IMR-90 (cell line): ENCODE data around the gene PAPSS2. TPM values are rescaled to one million over a fixed set of nuclear protein-coding genes. Genes with fewer than 3 reads are reported as not detected.

Experiments used
- ATAC-seq: fragments of 200-7000 bp; cut with Tn5 transposase; 2 replicates; pipeline ENCODE4 v1.9.1; 2020; ENCODE audit warnings: low read depth, mild to moderate bottlenecking, moderate library complexity
- BruUV-seq: library from RNA; stranded (reverse); fragments of 400-500 nt; replicated peaks from 2 replicates; lab custom pipeline; 2021; lab: Mats Ljungman, UMichigan
- CTCF ChIA-PET: fragments of 300-600 bp; formaldehyde crosslinking; extraction: SDS; loops from one replicate; lab custom pipeline; 2021; ENCODE audit warnings: antibody characterized with exemption; lab: Yijun Ruan, JAX
- POLR2A ChIA-PET: fragments of 300-600 bp; sonication (Branson Sonifier 250); formaldehyde crosslinking; loops from one replicate; lab custom pipeline; 2022; ENCODE audit warnings: antibody characterized with exemption; ENCODE audit not compliant: unreplicated experiment; lab: Charles Lee
- DNase-seq: peaks from one replicate; pipeline ENCODE4 v3.0.0; 2013
- H2AFZ ChIP-seq: replicated peaks from 2 replicates; pipeline ENCODE3; 2013; ENCODE audit warnings: low read length, mild to moderate bottlenecking; ENCODE audit not compliant: poor library complexity
- H2AK5ac ChIP-seq: 2 replicates; pipeline ENCODE4 v1.6.1; 2013; ENCODE audit warnings: low read depth, low read length, inconsistent platforms
- H2AK9ac ChIP-seq: replicated peaks from 2 replicates; pipeline ENCODE3; 2013; ENCODE audit warnings: mild to moderate bottlenecking, low read depth, low read length, moderate library complexity; ENCODE audit not compliant: poor library complexity
- H2BK120ac ChIP-seq: 2 replicates; pipeline ENCODE4 v1.6.1; 2013; ENCODE audit warnings: low read depth, low read length, inconsistent platforms
- H2BK15ac ChIP-seq: 3 replicates; pipeline ENCODE4 v1.6.1; 2013; ENCODE audit warnings: low read depth, low read length, inconsistent platforms
- H2BK20ac ChIP-seq: 2 replicates; pipeline ENCODE4 v1.6.1; 2013; ENCODE audit warnings: low read depth, mild to moderate bottlenecking, inconsistent platforms, low read length, moderate library complexity
- H2BK5ac ChIP-seq: 2 replicates; pipeline ENCODE4 v1.6.1; 2013; ENCODE audit warnings: mild to moderate bottlenecking, low read depth, low read length, inconsistent platforms; ENCODE audit not compliant: poor library complexity, severe bottlenecking
- H3K14ac ChIP-seq: replicated peaks from 2 replicates; pipeline ENCODE4 v1.6.1; 2013; ENCODE audit warnings: low read depth, low read length, inconsistent platforms
- H3K18ac ChIP-seq: 2 replicates; pipeline ENCODE4 v1.6.1; 2013; ENCODE audit warnings: low read depth, low read length, control low read depth
- H3K23ac ChIP-seq: 2 replicates; pipeline ENCODE4 v1.6.1; 2013; ENCODE audit warnings: low read depth, low read length, inconsistent platforms
- H3K27ac ChIP-seq: 2 replicates; pipeline ENCODE4 v1.5.1; 2013; ENCODE audit warnings: mild to moderate bottlenecking, control low read depth, low read length; ENCODE audit not compliant: insufficient read depth
- H3K27me3 ChIP-seq: 2 replicates; pipeline ENCODE4 v1.6.1; 2013; ENCODE audit warnings: low read length; ENCODE audit not compliant: control insufficient read depth, insufficient read depth
- H3K36me3 ChIP-seq: 2 replicates; pipeline ENCODE4 v1.6.1; 2013; ENCODE audit warnings: low read length, mixed read lengths; ENCODE audit not compliant: control insufficient read depth, insufficient read depth
- H3K4ac ChIP-seq: 2 replicates; pipeline ENCODE4 v1.6.1; 2013; ENCODE audit warnings: low read depth, low read length, inconsistent platforms
- H3K4me1 ChIP-seq: 2 replicates; pipeline ENCODE4 v1.6.1; 2013; ENCODE audit warnings: low read length, mixed read lengths; ENCODE audit not compliant: control insufficient read depth, insufficient read depth
- H3K4me2 ChIP-seq: 2 replicates; pipeline ENCODE4 v1.6.1; 2013; ENCODE audit warnings: low read depth, mild to moderate bottlenecking, control low read depth, low read length, moderate library complexity
- H3K4me3 ChIP-seq: 2 replicates; pipeline ENCODE4 v1.5.1; 2013; ENCODE audit warnings: low read depth, mild to moderate bottlenecking, control low read depth, low read length, moderate library complexity; ENCODE audit not compliant: insufficient read depth
- H3K56ac ChIP-seq: 2 replicates; pipeline ENCODE4 v1.6.1; 2013; ENCODE audit warnings: low read length, inconsistent platforms; ENCODE audit not compliant: insufficient read depth; ENCODE audit errors: extremely low read depth
- H3K79me1 ChIP-seq, 2 experiments: 2 replicates each; pipeline ENCODE4 v1.6.1; 2013; ENCODE audit warnings: low read length in 2 of 2, inconsistent platforms in 1 of 2, low read depth in 1 of 2
- H3K9ac ChIP-seq: 2 replicates; pipeline ENCODE4 v1.6.1; 2013; ENCODE audit warnings: low read depth, low read length, control low read depth
- H3K9me1 ChIP-seq: 2 replicates; pipeline ENCODE4 v1.6.1; 2013; ENCODE audit warnings: low read length, inconsistent platforms; ENCODE audit not compliant: insufficient read depth
- H3K9me3 ChIP-seq: 2 replicates; pipeline ENCODE4 v1.6.1; 2013; ENCODE audit warnings: low read length; ENCODE audit not compliant: control insufficient read depth, insufficient read depth
- H4K20me1 ChIP-seq: 2 replicates; pipeline ENCODE4 v1.6.1; 2013; ENCODE audit warnings: low read length, inconsistent platforms; ENCODE audit not compliant: insufficient read depth
- H4K5ac ChIP-seq: 2 replicates; pipeline ENCODE4 v1.6.1; 2013; ENCODE audit warnings: mild to moderate bottlenecking, low read depth, low read length, control low read depth
- H4K8ac ChIP-seq, 2 experiments: 2 replicates each; pipeline ENCODE4 v1.6.1; 2013; ENCODE audit warnings: low read depth in 2 of 2, low read length in 2 of 2, control low read depth in 1 of 2, inconsistent platforms in 1 of 2
- H4K91ac ChIP-seq: 2 replicates; pipeline ENCODE4 v1.6.1; 2013; ENCODE audit warnings: low read depth, low read length, inconsistent platforms; ENCODE audit not compliant: insufficient read depth
- BHLHE40 ChIP-seq: fragments of 150-350 bp; IDR thresholded peaks from 2 replicates; pipeline ENCODE4 v1.6.1; 2016; ENCODE audit warnings: mild to moderate bottlenecking, low read depth, low read length
- CEBPB ChIP-seq: IDR thresholded peaks from 2 replicates; pipeline ENCODE4 v1.6.1; 2012; ENCODE audit warnings: low read depth, low read length, improper control_type of control experiment
- CHD1 ChIP-seq: IDR thresholded peaks from 2 replicates; pipeline ENCODE4 v1.6.1; 2012; ENCODE audit warnings: low read depth, low read length, improper control_type of control experiment
- FOS ChIP-seq: fragments of 150-350 bp; IDR thresholded peaks from 2 replicates; pipeline ENCODE4 v1.6.1; 2016; ENCODE audit warnings: low read depth, low read length
- MAFK ChIP-seq: IDR thresholded peaks from 2 replicates; pipeline ENCODE4 v1.6.1; 2012; ENCODE audit warnings: low read depth, low read length, improper control_type of control experiment
- MAZ ChIP-seq: IDR thresholded peaks from 2 replicates; pipeline ENCODE4 v1.6.1; 2012; ENCODE audit warnings: low read depth, mild to moderate bottlenecking, low read length, improper control_type of control experiment, moderate library complexity, borderline replicate concordance
- MXI1 ChIP-seq: IDR thresholded peaks from 2 replicates; pipeline ENCODE4 v1.6.1; 2012; ENCODE audit warnings: low read depth, mild to moderate bottlenecking, low read length, moderate library complexity, borderline replicate concordance
- NFE2L2 ChIP-seq: fragments of 150-350 bp; IDR thresholded peaks from 2 replicates; pipeline ENCODE4 v1.6.1; 2016; ENCODE audit warnings: low read depth, mild to moderate bottlenecking, low read length
- POLR2A ChIP-seq: IDR thresholded peaks from 2 replicates; pipeline ENCODE4 v1.6.1; 2012; ENCODE audit warnings: mild to moderate bottlenecking, low read depth, low read length
- RAD21 ChIP-seq: IDR thresholded peaks from 2 replicates; pipeline ENCODE4 v1.6.1; 2012; ENCODE audit warnings: low read length, improper control_type of control experiment
- RCOR1 ChIP-seq: IDR thresholded peaks from 2 replicates; pipeline ENCODE4 v1.6.1; 2012; ENCODE audit warnings: mild to moderate bottlenecking, low read length, improper control_type of control experiment; ENCODE audit not compliant: insufficient replicate concordance
- RFX5 ChIP-seq: IDR thresholded peaks from 2 replicates; pipeline ENCODE4 v1.8.0; 2012; ENCODE audit warnings: low read depth, mild to moderate bottlenecking, low read length, moderate library complexity
- SMC3 ChIP-seq: fragments of 150-350 bp; IDR thresholded peaks from 2 replicates; pipeline ENCODE4 v1.6.1; 2016; ENCODE audit warnings: low read depth, mild to moderate bottlenecking, antibody characterized with exemption, low read length, moderate library complexity
- WGBS, 2 experiments: methylation state at CpG; one replicate each; pipeline versions ENCODE4 v1.1.5 to v1.1.7; 2013; ENCODE audit warnings: missing lambda C conversion rate in 2 of 2; ENCODE audit not compliant: insufficient read length in 1 of 2; ENCODE audit errors: extremely low coverage in 2 of 2; 5-methylcytosine and 5-hydroxymethylcytosine counted together
- dilution Hi-C: fragments of 300-500 bp; cut with HindIII; formaldehyde crosslinking; loops from one replicate; pipeline ENCODE4 v1.14.3; 2018; ENCODE audit warnings: low sequenced_read_pairs; ENCODE audit not compliant: unreplicated experiment
- in situ Hi-C: fragments of 300-500 bp; cut with MboI; formaldehyde crosslinking; loops from 3 replicates; pipeline ENCODE4 v1.14.3; 2019; ENCODE audit warnings: low sequenced_read_pairs, inconsistent platforms, mixed read lengths
- intact Hi-C: fragments of 100-400 bp; cut with micrococcal nuclease; formaldehyde crosslinking; loops from 2 replicates; pipeline ENCODE4 v1.10.0; 2022
- polyA plus RNA-seq, 3 experiments: library from polyadenylated mRNA; depleted of rRNA; stranded (reverse); fragments of >200 nt; gene quantifications; 2 replicates each; pipeline ENCODE4 v1.2.3, GENCODE V29; 2012; ENCODE audit warnings: low replicate concordance in 1 of 3
- total RNA-seq: library from RNA; depleted of rRNA; stranded (reverse); fragments of >200 nt; gene quantifications from 2 replicates; pipeline ENCODE4 v1.2.3, GENCODE V29; 2012
- TF ChIP-seq, protein P1 (sequence below): conservative IDR thresholded peaks from 2 replicates; pipeline ENCODE4 v1.5.1; 2012; ENCODE audit warnings: mild to moderate bottlenecking, low read depth, low read length, improper control_type of control experiment
- TF ChIP-seq, protein P2 (sequence below): fragments of 150-350 bp; IDR thresholded peaks from 2 replicates; pipeline ENCODE4 v1.6.1; 2017; ENCODE audit warnings: mild to moderate bottlenecking, antibody characterized with exemption, low read length, low read depth
- TF ChIP-seq, protein P3 (sequence below): fragments of 150-350 bp; IDR thresholded peaks from 2 replicates; pipeline ENCODE4 v1.6.1; 2016; ENCODE audit warnings: low read depth, mild to moderate bottlenecking, low read length, moderate library complexity, borderline replicate concordance

Gene PAPSS2
- total and polyA plus RNA-seq, 2 of the 4 experiments (the other 2 are of a cell fraction), result 55.0 to 63.3 TPM

DNA sequence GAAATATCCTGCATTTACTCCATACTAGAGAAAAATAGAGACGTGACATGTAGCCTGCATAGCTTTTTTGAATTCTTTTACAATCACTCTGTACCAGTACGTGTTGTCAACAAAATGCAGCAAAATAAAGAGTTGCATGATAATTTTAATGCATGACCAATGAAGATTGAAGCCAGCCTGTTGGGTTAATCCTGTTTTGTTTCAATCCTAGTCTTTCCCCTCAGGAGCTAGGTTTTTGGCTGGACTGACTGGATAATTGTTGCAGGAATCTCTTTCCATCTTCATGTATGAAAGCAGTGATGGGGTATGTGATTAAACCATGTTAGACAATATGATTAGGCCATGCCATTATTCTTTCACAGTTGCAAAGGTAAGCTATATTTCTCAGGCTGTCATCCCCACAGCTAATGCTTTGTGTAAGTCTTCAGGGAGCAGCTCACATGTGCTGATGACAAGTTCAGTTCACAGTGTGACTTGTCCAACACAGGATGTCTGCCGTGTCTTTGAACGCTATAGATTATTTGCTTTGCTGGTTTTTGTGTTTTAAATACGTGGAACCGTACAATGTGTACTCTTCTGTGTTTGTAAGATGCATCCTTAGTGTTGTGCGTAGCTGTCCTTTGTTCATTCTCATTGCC is 24.4 kb downstream of the PAPSS2 start:
- no peaks in the 10 kb centered on the region for H3K36me3 ChIP-seq
- peaks cover 21 to 59% of the 10 kb centered on the region in 2 experiments; a peak in 3 of 4 replicates for H3K79me1 ChIP-seq
- H4K5ac ChIP-seq, result no peak overlapping the region
- H3K56ac ChIP-seq, result no peak overlapping the region
- H3K4ac ChIP-seq, result no peak overlapping the region
- H2AK5ac ChIP-seq, result no peak overlapping the region
- no TSS peak for BruUV-seq
- no peak overlapping the region for H2BK120ac ChIP-seq
- H2BK20ac ChIP-seq, result no peak overlapping the region
- H2BK5ac ChIP-seq, result no peak overlapping the region
- dilution Hi-C loops (no loop called here), intact Hi-C loops (no loop called here), in situ Hi-C loops (no loop called here)
- H3K27me3 ChIP-seq, result no peaks in the 10 kb centered on the region
- ChIA-PET POLR2A (no interaction called here), CTCF (no interaction called here)
- no peak overlapping the region for H4K8ac ChIP-seq
- H4K20me1 ChIP-seq, result peaks cover 4% of the 10 kb centered on the region; the same call in 1 of the 2 replicates
- H3K9me3 ChIP-seq, result no peaks in the 10 kb centered on the region
- no peak overlapping the region for H3K14ac ChIP-seq
- no peak overlapping the region for H2AK9ac ChIP-seq
- DNase-seq, result no peak
- no CpG with 5 or more reads among the region's 7 CpGs for WGBS, 2 experiments
- no peak overlapping the region for H3K23ac ChIP-seq
- TF ChIP-seq FOS (no peak), RAD21 (no peak), BHLHE40 (no peak), MAZ (no peak), NFE2L2 (no peak), MXI1 (no peak), RFX5 (no peak), CEBPB (no peak), POLR2A (no peak), RCOR1 (no peak), SMC3 (no peak), CHD1 (no peak), MAFK (no peak)
- TF ChIP-seq, protein P1, sequence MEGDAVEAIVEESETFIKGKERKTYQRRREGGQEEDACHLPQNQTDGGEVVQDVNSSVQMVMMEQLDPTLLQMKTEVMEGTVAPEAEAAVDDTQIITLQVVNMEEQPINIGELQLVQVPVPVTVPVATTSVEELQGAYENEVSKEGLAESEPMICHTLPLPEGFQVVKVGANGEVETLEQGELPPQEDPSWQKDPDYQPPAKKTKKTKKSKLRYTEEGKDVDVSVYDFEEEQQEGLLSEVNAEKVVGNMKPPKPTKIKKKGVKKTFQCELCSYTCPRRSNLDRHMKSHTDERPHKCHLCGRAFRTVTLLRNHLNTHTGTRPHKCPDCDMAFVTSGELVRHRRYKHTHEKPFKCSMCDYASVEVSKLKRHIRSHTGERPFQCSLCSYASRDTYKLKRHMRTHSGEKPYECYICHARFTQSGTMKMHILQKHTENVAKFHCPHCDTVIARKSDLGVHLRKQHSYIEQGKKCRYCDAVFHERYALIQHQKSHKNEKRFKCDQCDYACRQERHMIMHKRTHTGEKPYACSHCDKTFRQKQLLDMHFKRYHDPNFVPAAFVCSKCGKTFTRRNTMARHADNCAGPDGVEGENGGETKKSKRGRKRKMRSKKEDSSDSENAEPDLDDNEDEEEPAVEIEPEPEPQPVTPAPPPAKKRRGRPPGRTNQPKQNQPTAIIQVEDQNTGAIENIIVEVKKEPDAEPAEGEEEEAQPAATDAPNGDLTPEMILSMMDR, result no peak
- TF ChIP-seq, protein P2, sequence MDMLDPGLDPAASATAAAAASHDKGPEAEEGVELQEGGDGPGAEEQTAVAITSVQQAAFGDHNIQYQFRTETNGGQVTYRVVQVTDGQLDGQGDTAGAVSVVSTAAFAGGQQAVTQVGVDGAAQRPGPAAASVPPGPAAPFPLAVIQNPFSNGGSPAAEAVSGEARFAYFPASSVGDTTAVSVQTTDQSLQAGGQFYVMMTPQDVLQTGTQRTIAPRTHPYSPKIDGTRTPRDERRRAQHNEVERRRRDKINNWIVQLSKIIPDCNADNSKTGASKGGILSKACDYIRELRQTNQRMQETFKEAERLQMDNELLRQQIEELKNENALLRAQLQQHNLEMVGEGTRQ, result no peak
- TF ChIP-seq, protein P3, sequence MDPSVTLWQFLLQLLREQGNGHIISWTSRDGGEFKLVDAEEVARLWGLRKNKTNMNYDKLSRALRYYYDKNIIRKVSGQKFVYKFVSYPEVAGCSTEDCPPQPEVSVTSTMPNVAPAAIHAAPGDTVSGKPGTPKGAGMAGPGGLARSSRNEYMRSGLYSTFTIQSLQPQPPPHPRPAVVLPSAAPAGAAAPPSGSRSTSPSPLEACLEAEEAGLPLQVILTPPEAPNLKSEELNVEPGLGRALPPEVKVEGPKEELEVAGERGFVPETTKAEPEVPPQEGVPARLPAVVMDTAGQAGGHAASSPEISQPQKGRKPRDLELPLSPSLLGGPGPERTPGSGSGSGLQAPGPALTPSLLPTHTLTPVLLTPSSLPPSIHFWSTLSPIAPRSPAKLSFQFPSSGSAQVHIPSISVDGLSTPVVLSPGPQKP, result no peak
- no peak for ATAC-seq
- no peak overlapping the region for H3K9ac ChIP-seq
- H2AFZ ChIP-seq, result no peak overlapping the region
- H3K4me3 ChIP-seq, result no peak overlapping the region
- no peak overlapping the region for H3K27ac ChIP-seq
- H3K4me2 ChIP-seq, result no peak overlapping the region
- peaks cover 7% of the 10 kb centered on the region; the same call in 1 of the 2 replicates for H3K4me1 ChIP-seq
- peaks cover 9% of the 10 kb centered on the region for H3K9me1 ChIP-seq
- H4K91ac ChIP-seq, result no peak overlapping the region
- H3K18ac ChIP-seq, result no peak overlapping the region
- H2BK15ac ChIP-seq, result no peak overlapping the region
